GM18873 (cell line): Measurements from ENCODE around the gene LGALS1.
A peak's percentile ranks its signal among the peaks of the same experiment; 100 is the strongest.
"Not testable (repeated sequence)": the region's sequence is repeated elsewhere in the genome, so short reads cannot be mapped to it uniquely, and the experiment has no call there.

ENCODE experiments used
- ATAC-seq: cut with Tn5 transposase; IDR thresholded peaks from one replicate; pipeline ENCODE4 v1.9.1; 2021; ENCODE audit warnings: mild to moderate bottlenecking, moderate library complexity, moderate number of reproducible peaks; ENCODE audit not compliant: unreplicated experiment, low FRiP score

The LGALS1 gene

DNA sequence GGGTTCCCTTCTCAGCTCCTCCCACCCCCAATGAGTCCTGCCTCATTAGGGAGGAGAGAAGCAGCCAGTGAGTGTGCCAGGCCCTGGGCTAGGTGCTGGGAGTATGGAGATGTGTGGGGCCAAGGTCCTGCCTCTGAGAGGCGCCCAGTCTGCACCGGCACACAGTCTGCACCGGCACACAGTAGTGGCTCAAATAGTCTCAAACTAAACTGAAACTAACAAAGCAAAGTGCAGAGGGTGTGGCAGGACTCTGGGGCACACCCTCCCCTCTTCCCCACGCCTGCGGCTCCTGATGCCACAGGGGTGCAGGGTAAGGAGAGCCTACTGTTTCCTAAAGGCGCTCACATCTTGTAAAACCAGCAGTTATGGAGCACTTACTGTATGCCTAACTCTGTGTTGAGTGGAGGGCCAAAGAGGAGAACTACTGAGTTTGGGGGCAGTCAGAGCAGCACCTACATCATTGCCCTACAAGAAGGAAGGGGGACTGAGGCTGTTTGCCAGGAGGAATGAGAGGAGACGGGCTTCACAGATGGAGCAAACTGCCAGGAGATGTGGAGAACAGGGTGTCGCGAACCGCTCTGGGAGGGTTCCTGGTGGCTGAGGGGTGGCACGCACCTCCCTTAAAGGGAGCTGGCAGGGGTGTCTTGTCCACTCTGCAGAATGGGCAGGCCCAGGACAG lies 36.9 kb upstream of the LGALS1 start:
- no peak for ATAC-seq

DNA sequence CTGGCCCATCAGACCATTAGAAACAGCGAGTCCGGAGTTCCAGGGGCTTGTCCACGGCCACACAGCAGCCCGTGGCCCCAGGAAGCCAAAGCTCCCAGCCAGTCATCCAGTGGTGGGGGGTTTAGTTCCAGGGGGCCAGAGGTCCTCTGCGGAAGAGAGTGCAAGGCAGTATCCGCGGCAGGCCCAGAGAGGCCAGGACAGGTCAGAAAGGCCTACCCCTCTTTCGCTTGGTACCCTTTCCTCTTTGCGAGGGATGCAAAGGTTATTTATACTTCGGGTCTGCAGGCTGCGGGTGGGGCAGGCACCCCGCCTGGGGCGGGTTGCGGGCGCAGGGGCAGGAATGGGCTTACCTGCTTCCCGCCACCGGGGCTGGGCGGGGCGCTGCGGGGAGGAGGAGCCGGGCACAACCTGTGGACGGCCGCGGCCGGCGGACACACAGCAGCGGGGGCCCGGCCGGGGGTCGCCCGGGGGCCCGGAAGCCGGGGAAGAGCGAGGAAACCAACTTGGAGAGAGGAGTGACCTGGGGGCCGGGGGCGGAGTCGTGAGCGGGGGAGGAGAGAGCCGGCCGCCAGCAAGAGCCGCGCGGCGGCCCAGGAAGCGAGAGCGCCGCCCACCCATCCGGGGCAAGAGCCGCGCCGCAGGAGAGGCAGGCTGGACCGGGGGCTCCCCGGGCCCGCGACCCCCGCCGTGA lies 36.2 kb upstream of the LGALS1 start, which contains the start of gene SH3BP1:
SH3BP1 (plus strand) TSS at position 600 of the 691 bp plus-strand sequence. CDS start 119 bp downstream, outside the sequence.
- ATAC-seq = no peak

DNA sequence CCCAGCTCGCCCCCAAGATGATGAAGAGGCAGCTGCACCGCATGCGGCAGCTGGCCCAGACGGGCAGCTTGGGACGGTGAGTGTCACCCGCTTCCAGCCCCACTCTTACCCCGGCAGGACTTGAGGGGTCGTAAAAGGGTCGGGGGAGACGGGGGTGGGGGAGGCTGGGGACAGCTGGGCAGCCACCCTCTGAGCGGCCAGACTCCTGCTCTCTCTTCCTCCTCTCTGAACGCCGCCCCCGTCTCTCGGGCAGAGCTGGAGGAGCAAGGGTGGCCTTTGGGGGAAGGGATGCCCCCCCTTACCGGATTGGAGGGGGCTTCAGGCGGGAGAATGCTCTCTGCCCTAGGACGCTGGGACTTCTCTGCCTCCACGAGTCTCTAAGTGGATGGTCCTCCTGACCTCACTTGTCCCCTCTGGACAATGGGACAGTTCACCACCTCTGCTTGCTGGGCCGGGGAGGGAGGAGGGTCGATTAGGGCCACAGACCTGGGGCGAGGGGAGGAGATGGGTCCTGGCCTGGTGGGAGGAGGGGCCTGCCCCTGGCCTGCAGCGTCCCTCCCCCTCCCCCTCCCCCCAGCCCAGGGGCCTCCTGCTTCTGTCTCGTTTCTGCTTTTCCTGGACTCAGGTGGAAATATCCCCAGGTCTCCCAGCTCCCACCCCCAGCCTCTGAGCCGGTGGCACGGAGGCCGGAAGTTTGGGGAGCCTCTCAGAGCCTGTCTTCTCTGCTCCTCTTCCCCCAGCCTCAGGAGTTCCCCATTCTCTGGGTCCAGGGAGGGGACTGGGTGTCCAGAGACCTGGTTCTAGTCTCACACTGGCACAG lies 35.5 kb upstream of the LGALS1 start:
- no peak for ATAC-seq

DNA sequence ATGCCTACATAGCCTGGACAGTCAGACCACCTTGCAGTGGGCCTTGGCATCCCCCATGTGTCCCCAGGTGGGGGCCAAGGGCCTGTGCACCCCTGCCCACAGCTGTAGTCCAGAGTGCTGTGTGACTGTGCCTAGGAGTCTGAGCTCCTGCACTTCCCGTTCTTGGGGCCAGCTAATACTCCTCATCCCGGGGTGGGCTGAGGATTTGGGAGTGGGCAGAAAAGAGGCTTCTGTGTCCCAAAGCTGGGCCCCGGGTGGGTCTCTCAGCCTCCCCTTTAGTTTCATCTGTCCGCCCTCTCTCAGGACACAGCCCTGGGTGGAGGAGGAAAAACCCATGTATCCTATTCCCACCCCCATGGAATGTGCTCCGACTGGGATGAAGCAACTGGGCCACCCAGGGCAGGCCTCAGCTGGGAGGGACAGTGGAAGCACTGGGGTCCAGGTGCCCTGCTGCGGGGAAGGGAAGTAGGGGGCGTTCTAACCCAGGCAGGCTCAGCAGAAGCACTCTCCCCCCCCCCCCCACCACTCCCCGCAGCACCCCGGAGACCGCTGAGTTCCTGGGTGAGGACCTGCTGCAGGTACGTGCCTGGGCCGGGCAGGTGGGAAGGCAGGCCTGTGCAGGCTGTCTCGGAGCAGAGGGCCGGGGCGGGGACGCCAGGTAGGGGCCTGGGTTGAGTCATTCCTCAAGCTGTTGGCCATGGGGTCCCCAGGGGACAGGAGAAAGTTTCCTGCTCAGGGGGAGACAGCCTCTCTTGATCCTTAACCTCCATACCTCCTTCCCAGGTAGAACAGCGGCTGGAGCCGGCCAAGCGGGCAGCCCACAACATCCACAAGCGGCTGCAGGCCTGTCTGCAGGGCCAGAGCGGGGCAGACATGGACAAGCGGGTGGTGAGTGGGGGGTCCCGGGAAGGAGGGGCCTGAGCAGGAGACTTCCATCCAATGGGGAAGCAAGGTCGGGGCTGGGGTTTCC lies 34.6 kb upstream of the LGALS1 start:
- no peak for ATAC-seq

DNA sequence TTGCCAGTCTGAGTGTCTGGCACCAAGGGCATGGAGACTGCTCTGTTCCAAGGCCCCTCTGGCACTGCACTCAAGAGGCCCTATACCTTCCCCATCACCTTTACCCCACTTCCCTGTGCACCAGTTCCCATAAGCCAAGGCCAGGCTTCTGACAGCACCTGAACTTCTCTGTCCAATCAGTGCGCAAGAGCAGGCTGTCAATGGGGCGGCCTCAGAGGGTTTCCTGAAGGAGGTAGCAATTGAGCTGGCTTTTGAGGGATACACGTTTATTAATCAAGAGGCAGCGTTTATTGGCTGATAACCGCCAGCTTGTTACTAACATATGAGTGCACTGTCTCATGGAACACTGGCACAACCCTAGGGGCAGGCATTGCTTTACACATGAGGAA lies 33.9 kb upstream of the LGALS1 start:
- ATAC-seq = no peak

DNA sequence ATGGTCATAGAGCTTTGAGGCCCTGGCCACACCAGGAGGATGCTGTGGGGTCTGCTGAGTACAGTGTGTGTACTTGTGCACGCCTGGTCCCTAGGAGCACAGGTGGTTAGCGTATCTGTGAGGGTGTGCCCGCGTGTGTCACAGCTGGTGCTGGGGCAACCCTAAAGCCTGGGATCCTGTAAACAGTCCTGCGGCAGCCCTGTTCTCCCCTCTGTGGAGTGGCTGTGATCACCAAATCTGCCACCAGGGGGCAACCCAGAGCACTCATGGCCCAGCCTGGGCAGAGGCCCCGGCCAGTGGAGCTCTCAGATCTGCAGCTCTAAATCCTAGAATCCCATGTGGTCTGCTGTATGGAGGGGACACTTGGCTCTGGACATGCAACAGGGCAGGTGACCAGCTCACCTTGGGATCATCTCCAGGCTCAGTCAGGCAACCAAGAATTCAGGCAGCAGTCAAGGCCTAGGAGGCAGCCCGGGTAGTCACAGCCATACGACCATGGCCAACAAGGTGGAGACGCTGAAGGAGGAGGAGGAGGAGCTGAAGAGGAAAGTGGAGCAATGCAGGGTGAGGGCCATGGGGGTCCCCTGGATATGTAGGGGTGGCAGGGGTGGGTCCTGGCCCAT lies 32.1 kb upstream of the LGALS1 start:
- ATAC-seq = no peak

DNA sequence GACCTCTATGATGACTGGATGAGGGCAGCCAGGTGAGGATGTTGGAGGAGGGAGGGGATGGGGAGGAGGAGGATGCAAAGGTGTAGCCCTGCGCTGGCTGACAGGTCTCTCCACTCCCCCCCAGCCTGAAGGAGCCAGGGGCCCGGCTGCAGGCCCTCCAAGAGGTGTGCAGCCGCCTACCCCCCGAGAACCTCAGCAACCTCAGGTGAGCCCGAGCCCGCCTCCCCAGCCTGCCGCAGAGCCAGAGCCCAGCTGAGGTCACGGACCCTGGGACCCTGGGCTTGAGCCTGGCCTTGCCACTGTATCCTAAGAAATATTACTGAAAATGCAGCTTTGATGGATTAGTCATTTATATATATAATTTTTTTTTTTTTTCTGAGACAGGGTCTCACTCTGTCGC lies 28.1 kb upstream of the LGALS1 start:
- ATAC-seq = no peak

DNA sequence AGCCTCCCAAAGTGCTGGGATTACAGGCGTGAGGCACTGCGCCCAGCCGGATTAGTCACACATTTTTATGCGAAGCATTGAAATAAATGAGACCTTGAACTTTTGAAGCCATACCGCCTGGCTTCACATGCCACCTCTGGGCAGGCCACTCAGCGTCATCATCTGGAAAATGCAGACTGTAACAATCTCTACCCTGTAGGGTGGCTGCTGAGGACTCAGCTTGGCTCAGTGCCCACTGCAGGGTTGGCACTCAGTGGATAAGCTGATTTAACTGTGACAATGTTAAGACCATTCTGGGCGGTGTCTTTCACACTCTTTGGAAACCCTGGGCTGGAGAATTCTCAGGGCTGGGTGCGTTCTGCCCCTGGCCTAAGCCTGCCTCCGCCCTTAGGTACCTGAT lies 27.5 kb upstream of the LGALS1 start:
- no peak for ATAC-seq

DNA sequence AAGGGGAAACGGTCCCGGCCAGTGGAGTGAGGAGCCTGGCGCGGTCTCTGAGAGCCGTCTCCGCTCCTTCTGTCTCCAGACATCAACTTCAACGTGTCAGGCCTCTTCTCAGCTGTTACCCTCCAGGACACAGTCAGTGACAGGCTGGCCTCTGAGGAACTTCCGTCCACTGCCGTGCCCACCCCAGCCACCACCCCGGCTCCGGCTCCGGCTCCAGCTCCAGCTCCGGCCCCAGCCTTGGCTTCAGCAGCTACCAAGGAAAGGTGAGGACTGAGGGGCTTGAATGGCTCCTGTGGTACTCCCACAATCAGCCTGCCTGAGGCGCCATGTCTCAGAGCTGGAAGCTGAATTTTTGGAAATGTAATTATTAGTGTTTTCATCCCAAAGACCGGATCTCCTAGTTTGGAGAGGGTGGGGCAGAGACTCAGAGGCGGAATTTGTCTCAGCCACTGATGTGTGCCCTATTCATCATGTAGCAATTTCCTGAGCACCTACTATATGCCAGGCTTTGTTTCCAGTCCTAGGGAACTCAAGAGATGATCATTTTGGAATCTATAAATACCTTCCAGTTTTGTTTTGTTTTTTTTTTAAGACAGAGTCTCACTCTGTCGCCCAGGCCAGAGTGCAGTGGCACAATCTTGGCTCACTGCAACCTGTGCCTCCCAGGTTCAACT lies 24.8 kb upstream of the LGALS1 start:
- ATAC-seq = no peak

DNA sequence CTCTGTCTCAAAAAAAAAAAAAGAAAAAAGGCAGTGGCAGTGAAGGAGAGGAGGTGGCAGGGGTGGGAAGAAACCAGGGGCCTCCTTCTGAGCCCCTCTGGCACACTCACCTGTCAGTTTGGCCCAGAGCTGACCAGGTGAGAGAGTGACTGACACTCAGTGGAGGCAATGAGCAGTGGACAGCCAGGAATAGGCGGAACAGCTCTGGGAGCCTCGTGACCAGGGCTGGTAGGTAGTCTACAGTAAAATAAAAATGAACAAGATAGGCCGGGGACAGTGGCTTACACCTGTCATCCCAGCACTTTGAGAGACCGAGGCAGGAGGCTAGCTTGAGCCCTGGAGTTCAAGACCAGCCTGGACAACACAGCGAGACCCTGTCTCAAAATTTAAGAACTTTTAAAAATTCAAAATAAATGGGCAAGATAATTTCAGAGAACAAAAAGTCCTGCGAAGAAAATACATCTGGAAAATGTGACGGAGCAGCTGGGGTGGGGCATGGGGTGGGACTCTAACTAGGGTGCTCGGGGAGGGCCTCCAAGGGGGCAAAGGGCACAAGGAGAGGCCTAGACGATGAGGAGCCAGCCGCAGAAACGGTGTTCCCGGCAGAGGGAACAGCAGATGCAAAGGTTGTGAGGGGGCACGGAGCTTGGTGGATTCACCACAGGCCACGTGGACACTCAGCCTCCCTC lies 20.7 kb upstream of the LGALS1 start:
- ATAC-seq = no peak

DNA sequence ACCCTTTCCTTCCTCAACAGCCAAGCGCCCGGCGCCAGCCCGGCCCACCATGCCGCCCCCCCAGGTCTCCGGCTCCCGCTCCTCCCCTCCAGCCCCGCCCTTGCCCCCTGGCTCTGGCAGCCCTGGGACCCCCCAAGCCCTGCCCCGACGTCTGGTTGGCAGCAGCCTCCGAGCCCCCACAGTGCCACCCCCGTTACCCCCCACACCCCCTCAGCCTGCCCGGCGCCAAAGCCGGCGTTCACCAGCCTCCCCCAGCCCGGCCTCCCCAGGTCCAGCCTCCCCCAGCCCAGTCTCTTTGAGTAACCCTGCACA lies 20.2 kb upstream of the LGALS1 start:
- ATAC-seq = no peak

DNA sequence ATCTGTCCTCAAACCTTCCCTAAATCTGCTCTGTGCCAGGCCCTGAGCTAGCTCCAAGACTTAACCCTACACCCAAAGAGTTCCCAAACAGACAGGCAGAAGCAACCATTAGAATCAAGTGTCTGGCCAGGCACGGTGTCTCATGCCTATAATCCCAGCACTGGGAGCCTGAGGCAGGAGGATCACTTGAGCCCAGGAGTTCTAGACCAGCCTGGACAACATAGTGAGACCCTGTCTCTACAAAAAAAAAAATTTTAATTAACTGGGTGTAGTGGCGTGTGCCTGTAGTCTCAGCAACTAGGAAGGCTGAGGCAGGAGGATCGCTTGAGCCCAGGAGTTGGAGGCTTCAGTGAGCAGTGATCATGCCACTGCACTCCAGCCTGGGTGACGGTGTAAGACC lies 18.9 kb upstream of the LGALS1 start:
- ATAC-seq = not testable (repeated sequence)

DNA sequence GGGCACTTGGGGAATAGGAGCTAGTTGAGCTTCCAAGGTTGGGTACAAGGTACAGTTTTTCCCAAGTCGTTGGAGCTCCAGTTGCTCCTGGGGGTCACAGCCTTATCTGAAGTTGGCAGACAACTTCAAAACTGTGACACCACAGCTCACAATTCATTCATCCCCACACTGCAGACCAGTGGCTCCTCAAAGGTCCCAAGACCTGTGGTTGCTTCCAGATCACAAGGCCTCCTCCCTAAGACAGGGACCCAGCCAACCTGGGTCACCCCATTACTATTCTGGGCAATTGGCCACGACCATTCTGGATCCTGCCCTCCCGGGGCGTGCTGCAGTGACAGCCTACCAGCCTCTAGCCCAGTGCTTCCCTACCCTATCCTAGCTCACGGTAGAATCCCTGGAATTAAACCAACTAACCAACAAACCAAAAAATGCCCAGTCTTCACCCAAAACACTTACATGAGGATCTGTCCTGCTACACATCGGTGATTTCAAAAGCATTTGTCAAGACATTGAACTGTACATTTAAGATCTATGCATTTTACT lies 17.8 kb upstream of the LGALS1 start:
- ATAC-seq = no peak

DNA sequence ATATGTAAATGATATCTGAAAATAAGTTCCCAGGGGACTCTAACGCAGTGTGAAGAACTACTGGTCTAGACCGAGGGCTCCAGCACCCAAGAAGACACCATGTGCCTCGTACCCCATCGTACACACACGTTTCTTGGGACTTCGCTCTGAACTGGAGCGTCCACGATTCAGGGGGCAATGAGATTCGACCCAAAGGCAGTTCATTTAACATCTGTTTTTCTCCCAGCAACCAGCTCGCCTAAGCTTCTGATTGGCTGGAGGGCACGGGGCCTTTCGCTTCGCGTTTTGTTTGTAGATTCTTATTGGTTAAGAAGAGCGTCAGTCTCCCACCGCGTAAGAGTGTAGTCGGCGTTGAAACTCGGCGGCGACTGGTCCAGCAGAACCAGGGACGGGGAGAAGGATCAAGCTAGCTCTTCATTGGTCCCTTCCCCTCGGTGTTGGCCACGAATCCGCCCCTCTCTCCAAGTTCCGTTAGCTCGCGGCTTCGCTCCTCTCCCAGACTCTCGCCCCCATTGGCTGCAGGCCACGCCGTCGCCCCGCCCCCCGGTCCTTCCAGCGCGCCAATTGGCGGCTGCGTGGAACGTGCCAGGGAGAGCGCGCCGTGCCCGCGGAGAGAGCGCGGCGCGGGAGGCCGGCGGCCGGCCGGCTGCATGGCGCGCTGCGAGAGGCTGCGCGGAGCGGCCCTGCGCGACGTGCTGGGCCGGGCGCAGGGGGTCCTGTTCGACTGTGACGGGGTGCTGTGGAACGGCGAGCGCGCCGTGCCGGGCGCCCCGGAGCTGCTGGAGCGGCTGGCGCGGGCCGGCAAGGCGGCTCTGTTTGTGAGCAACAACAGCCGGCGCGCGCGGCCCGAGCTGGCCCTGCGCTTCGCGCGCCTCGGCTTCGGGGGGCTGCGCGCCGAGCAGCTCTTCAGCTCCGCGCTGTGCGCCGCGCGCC lies 17.0 kb upstream of the LGALS1 start, which contains the start of gene PDXP:
PDXP (plus strand) TSS at position 591 of the 933 bp plus-strand sequence; CDS start at position 651, 60 bp downstream.
- ATAC-seq = peak; percentile 80

DNA sequence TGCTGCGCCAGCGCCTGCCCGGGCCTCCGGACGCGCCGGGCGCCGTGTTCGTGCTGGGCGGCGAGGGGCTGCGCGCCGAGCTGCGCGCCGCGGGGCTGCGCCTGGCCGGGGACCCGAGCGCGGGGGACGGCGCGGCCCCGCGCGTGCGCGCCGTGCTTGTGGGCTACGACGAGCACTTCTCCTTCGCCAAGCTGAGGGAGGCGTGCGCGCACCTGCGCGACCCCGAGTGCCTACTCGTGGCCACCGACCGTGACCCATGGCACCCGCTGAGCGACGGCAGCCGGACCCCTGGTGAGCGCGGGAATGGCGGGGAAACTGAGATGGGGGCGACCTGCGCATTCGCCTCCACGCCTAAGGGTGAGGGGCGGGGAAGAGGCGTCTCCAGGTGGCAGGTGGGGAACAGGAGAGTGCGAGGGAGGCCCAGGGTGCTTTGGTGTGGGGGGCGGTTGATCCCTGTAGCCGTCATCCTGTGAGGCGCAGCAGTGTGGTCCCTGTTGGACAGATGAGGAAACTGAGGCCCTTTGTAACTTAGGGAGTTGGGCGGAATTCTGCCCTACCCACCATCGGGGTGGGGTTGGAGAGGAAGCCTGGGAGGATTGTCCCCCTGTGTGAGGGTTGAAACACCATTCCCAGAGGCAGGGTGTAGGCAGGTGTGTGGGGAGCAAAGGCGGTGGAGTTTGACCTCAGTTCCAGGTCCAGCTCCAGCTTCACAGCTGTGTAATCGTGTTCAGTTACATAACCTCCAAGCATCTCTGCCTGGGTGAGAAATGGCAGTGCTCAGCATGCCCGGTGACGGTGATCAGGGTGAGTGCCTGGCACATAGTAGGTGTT lies 16.2 kb upstream of the LGALS1 start:
- no peak for ATAC-seq

DNA sequence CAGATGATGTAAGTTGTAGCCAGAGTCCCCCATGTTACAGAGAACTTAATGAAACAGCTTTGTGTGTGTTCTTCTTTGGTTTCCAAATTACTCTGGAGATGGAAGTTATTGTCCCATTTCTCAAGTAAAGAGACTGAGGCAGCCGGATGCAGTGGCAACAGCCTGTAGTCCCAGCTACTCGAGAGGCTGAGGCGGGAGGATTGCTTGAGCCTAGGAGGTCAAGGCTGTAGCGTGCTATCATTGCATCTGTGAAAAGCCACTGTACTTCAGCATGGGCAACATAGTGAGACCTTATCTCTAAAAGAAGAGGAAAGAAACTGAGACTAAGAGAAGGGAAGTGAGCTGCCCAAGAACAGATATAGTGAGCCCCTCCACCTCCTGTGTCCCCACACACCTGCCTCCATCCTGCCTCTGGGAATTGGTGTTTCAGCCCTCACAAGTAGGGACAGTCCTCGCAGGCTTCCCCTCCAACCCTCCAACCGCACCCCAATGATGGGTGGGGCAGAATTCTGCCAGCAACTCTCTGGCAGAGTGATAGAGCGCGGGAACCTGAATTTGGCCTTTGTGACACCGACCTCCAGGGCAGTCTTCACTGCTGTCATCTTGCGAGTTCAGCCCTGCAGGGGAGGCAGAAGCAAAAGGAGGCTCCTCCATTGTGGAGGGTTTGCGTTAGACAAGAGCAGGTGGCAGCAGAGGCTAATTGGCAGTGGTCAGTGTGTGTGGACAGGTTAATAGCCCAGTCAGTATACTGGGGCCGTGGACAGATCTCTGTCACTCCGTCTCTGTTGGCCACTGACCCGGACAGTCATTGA lies 15.3 kb upstream of the LGALS1 start:
- no peak for ATAC-seq
